ENCODE data around the gene AMIGO3.
"Not testable (repeated sequence)": the region's sequence is repeated elsewhere in the genome, so short reads cannot be mapped to it uniquely, and the experiment has no call there.

AMIGO3 gene

DNA sequence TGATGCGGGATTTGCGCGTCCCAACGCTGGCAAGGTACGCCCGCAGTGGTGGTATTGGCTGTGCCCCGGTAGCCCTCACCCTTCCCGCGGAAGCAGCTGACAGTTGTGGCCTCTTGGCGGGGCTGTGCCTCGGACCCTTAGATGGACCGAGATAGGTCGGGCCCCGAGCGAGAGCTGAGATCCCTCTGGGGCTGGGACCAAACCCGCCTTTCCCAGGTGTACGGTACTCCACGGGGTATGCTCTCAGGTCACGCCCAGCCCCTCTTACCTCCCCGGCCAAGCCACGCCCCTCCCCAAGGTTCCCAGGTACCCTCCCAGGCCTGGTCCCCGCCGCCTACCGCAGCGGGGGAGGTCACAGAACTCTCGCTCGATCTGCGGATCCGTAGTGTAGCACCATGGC lies 33.1 kb downstream of the AMIGO3 start:
- peak; percentile 38 for DNase-seq

GRCh38 chr3:49685846-49686245 lies 33.6 kb downstream of the AMIGO3 start:
- DNase-seq: not testable (repeated sequence)

- not testable (repeated sequence) for DNase-seq
Measured at GRCh38 chr3:49685103-49685502, 34.4 kb downstream of the AMIGO3 start.

DNA sequence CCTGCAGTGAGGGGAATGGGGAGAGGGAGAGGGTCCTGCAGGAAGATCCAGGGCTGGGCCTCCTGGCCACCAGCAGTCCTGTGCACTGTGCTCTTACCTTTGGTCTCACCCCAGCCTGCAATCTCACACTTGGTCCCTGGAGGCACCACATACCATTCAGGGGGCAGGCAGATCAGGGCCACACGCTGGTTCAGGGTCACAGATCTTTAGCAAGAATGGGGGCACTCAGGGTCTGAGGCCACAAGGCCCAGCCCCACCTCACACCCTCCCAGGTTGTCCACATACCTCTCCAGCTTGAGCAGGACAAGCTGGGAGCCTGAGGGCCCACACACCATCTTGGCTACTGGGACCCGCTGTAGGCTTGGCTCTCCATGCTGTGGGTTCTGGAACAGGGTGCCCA lies 35.0 kb downstream of the AMIGO3 start:
- DNase-seq: not testable (repeated sequence)

- no peak for DNase-seq
Measured at GRCh38 chr3:49683162-49683561, 36.3 kb downstream of the AMIGO3 start.

DNA sequence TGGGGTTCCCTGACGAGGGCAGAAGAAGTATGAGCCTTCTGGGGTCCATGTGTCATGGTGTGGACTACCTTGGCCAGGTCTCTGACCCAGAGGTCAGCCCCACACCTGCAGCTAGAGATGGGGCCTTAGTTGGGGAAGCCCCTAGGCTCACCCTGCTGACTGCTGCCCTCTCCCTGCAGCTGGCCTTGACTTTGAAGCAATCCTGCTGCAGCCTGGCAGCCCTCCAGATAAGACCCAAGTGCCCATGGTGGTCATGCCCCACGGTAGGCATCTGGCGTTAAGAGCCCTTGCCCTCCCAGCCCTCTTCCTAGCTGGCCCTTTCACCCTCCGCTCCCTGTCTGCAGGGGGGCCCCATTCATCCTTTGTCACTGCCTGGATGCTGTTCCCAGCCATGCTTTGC lies 37.9 kb downstream of the AMIGO3 start:
- no peak for DNase-seq

DNA sequence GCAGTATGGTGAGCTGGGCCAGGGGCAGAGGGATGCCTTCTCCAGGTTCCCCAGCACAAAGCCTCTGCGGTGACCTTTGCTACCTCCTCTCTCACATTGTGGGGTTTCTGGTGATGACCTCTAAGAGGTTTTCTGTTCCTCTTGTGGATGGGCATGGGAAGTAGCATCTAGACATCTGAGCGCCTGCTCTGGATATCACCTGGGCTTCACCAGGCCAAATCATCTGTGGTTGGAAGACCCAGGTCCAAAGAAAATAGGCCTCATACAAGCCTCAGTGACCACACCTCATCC lies 38.3 kb downstream of the AMIGO3 start:
- no peak for DNase-seq

GRCh38 chr3:49680493-49681231 lies 38.8 kb downstream of the AMIGO3 start:
- DNase-seq: no peak

GRCh38 chr3:49675912-49676311 lies 43.6 kb downstream of the AMIGO3 start:
- no peak for DNase-seq

DNA sequence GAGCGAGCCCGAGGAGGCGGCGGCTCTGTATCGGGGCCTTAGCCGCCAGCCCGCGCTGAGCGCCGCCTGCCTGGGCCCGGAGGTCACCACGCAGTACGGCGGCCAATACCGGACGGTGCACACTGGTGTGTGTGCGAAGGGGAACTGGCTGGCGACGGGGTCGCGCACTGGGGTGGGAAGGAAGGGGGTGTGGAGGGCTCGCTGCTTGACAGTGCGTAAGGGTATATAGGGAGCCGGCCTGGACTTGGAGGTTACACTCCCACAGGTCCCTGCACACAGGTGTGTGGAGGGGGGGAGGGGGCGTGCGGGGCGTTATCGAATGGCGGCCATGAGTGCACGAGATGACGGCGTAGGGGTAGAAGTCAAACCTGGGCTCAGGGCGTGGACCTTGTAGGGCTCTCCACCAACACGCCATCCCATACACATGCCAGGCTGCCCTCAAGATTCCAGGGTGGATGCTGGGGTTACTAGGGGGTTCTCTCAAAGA lies 44.9 kb downstream of the AMIGO3 start:
- DNase-seq: peak; percentile 18

DNA sequence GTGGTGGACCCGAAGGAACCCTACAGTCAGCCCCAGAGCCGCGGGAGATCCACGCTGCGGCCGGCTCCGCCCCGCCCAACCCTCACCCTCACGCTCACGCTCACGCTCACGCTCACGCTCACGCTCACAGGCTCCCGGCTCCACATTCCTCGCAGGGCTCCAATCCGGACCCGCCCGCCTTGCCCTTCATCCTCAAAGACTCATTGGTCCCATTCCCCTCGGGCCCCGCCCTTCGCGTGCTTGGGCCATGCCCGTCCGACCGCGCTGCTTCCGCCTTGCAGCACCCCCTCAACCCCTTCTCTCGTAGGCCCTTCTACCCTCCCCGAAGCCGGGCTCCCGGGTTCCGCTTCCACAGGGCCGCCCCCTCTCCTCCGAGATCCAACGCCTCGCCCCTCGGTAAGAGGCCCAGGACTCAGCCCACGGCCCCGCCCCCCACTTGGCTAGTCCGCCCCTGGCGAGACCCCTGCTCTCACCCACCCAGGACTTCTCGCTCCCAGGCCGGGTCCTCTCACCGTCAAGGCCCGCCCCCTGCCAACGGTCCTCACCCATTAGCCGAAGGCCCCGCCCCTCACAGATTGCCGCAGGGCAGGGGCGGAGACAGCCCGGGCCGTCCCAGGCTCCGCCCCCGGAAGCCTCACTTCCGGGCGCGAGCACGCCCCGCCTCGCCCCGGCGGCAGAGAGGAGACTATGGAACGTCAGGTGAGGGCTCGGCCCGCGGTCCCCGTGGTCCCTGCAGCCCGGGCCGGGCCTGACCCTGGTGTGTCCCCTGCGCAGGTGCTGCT lies 45.6 kb downstream of the AMIGO3 start, which contains the start of gene APEH:
APEH (plus strand) TSS at position 637 of the 782 bp plus-strand sequence; CDS start at position 688, 51 bp downstream.
- DNase-seq: peak; percentile 99

DNA sequence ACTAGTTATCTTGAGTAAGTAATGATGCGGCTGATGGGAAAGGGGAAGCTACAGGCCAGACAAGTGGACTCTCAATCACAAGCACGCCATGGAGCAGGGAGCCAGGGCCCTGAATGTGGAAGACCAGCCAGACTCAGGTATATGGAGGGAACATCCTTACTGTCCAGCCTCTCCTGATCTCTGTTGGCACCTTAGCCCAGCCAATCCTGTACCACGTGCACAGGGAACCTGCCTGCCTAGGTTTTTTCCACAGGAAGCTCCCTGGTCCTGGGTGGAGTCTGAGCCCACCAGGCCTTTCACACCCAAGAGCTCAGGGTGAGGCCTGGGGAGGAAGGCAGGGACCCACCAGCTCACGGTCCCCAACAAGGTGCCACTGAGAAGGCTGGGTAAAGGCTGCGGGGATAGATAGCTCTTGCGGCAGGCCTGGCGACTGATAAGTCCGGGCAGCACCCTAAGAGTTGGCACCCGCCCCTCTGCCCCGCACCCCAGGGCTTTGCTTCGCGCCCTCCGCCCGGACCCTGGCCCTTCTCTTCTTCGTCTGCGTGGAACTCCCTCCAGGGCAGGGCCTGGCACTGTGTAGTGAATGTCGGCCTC lies 46.3 kb downstream of the AMIGO3 start:
- DNase-seq: no peak

DNA sequence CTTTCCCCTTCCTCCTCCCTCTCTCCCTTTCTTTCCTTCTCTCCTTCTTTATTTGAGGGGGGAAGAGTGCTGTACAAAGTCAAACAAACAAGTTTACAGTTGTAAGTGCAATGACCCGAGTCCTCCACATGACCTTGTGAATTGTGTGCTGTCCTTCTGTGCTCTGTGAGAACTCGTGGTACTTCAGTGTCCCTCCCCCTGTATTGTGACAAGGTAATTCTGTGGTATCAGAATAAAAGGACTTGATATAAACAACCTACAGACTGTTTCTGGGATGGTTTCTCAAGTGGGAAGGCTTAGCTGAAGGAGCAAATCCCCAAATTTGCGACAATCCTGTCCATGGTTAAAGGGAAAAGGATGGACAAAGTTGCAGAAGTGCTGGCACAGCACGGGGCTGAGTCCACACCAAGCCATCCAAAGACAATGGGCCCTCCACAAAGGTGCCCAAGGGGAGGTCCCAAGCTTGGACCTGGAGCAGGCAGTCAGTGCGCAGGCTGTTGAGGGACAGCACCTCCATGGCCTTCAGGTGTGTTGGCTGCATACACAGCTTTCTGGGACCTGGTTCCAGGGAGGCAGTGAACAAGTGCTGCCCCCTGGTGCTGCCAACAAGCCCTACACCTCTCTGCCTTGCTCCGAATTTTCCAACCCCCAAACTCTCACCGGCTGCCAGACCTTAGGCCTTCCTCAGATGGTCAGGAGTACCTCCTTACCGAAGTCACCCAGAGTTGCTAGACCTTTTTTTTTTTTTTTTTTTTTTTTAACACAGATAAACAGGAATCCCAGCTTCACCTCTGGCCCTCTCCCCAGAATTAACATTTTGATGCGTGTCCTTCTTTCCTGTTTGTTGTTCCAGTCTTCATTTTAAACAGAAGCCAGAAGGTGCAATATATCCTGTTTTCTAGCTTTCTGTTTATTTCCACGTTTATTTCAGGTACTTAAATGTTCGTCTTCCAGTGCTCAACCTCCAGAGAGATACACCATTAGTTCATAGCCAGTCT lies 47.9 kb downstream of the AMIGO3 start:
- DNase-seq: peak; percentile 76

DNA sequence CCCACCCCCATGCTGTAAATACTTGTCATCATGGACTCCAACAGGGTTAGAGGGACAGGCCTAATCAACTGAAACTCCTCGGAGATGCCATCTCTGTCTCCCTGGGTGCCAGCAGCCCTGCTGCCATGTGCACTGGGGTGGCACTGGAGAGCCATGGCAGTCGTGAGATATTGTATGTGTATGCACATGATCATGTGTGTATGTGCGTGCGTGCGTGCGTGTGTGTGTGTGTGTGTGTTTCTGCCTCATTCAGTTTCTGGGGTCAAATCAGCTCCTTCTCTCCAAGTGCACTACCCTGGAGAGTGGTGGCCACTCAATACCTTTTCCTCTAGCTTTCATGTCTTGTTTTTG lies 48.6 kb downstream of the AMIGO3 start:
- no peak for DNase-seq

DNA sequence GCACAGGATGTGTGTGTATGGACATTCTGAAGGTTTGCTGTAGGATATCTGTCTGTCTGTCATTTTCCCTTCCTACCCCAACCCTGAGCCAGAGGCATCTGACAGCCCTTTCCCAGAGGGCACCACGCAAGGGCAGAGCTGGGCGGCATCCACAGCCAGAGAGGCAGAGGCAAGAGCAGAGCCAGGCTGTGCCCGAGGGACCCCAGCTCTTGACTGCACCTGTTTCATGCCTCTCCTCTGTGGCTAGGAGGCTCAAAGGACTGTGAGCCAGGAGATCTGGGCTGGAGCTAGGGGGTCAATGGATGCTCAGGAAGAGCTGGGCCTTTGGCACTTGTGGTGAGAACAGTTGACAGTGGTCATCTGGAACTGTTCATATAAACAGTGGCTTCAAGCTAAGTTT lies 50.1 kb downstream of the AMIGO3 start:
- DNase-seq: no peak

DNA sequence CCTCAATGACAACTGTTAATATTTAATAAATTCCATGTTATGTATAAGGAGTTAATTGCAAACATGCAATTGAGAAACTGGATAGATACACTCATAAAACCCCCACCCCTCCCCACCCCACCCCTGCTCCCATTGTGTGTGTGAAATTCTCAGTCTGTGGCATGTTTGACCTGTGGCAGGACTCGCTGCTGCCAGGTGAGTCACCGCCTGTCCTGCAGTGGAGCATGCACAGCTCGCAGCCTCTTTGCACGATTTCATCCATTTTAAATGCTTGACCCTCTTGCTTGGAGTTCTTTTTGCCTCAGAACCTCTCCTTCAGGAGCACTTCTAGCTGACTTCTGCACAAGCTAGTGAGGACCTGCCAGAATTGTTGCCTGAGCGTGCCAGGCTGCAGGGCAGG lies 50.6 kb downstream of the AMIGO3 start:
- DNase-seq: no peak

GRCh38 chr3:49668414-49668797 lies 51.1 kb downstream of the AMIGO3 start:
- no peak for DNase-seq

GRCh38 chr3:49667701-49668413 lies 51.6 kb downstream of the AMIGO3 start:
- no peak for DNase-seq

Measured in activated naive CD4-positive, alpha-beta T cell treated with Interleukin-2 at 50 U/mL for 16 hours (primary cell).